Measurements from ENCODE around the gene LIPN. TPM values are rescaled to one million over a fixed set of nuclear protein-coding genes. Genes with fewer than 3 reads are reported as not detected.

Gene LIPN
- total RNA-seq, 2 experiments from 2014 or later: not detected

DNA sequence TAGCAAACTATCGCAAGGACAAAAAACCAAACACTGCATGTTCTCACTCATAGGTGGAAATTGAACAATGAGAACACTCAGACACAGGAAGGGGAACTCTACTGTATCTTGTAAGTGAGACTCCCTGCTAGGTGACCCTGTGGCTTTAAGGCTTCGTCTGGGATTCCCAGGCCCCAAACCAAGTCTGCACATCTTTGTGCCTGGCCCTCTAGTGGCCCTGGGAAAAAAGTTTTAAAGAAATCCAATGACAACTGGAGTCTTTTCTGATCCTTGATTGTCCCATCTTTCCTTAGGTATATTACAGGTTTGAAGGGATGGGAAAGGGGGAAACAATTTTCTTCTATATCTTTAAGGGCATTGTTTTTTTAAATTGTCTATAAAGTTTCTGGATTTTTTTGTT lies 32.1 kb downstream of the LIPN start:
- ChIA-PET POLR2A (no interaction called here), CTCF (no interaction called here)
- Mint-ChIP-seq H3K36me3 (ENCODE audit: low read depth) (no peaks in the 10 kb centered on the region), H3K4me1 (peaks cover 20% of the 10 kb centered on the region), H3K9me3 (no peaks in the 10 kb centered on the region), H3K27ac (no peak overlapping the region), H3K27me3 (peaks cover 17% of the 10 kb centered on the region), H3K4me3 (no peak overlapping the region)
- DNase-seq: no peak

DNA sequence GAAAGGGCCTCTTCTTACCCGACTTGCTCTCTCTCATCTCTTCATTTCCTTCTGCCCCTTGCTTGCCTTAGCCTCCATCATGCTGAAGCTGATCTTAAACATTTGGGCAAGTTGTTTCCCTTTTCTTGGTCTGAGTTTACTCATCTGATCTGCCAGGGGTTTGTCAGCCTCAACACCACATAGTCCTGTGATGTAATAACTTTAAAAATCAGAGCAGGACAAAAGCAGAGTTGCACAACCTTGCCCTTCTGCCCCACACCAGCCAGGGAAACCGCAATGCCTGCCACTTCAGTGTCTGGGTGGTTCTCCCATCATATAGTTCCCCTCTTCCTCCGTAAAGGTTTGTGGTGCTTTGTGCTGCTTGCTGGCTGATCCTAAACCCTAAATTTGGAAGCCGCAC lies 32.8 kb downstream of the LIPN start:
- H3K9me3 Mint-ChIP-seq: no peaks in the 10 kb centered on the region
- H3K36me3 Mint-ChIP-seq (ENCODE audit: low read depth): no peaks in the 10 kb centered on the region
- DNase-seq: no peak
- H3K27me3 Mint-ChIP-seq: peaks cover 25% of the 10 kb centered on the region
- ChIA-PET CTCF (no interaction called here), POLR2A (no interaction called here)
- no peak overlapping the region for H3K27ac Mint-ChIP-seq
- peaks cover 20% of the 10 kb centered on the region for H3K4me1 Mint-ChIP-seq
- no peak overlapping the region for H3K4me3 Mint-ChIP-seq

DNA sequence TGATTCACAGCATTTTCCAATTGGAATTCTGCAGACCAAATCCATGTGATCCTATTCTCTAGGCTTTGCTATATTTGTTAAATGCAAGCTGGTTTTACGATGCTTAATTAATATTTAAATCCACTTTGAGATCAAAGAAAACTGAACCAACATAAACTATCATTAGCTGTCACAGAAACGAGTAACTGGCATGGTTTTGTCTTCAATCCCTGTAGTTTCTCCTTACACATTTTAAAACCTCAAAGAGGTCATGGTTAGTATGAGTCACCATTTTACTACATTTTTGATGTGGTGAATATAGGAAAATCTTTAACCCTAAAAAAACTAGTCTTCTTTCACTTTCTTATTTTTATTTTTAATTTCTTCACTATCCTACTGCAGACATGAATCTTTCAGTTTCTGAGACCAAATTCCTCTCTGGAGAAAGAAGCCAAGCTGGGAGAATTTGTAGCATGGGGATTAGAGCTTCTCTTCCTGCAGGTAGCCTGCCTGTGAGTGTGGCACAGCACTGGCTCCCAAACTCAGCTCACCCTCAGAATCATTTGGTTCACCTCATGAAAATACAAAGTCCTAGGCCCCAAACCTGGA lies 34.0 kb downstream of the LIPN start:
- CTCF ChIA-PET: interaction anchor here (1.0 to 1.1 kb wide), 2 partner anchors 106 to 231 kb away, joined by 3 read pairs; no protein-coding TSS in a partner anchor
- H3K9me3 Mint-ChIP-seq: no peaks in the 10 kb centered on the region
- H3K27ac Mint-ChIP-seq: no peak overlapping the region
- H3K4me1 Mint-ChIP-seq: peaks cover 20% of the 10 kb centered on the region
- no peak for DNase-seq
- no peaks in the 10 kb centered on the region for H3K36me3 Mint-ChIP-seq (ENCODE audit: low read depth)
- no peak overlapping the region for H3K4me3 Mint-ChIP-seq
- H3K27me3 Mint-ChIP-seq: peaks cover 32% of the 10 kb centered on the region
- POLR2A ChIA-PET: interaction anchor here (0.7 to 1.0 kb wide), 2 partner anchors 69 to 230 kb away, joined by 3 read pairs; no protein-coding TSS in a partner anchor

DNA sequence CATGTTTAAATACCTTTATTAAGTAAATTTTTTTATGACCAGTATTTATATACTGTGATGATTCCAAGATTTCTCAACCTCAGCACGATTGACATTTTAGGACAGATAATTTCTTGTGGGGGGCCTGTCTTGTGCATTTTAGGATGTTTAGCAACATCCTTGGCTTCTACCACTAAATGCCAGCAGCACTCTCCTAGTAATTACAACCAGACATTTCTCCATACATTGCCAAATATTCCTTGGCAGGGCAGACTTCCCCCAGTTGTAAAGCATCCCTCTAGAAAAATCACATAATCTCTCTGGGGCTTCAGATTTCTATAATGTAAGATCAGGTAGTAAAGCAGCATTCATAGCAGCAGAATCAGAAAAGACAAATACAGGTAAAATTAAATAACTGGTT lies 34.9 kb downstream of the LIPN start:
- peaks cover 20% of the 10 kb centered on the region for H3K4me1 Mint-ChIP-seq
- POLR2A ChIA-PET: interaction anchor here (1.0 kb wide), 1 partner anchor 231 kb away, joined by 3 read pairs; no protein-coding TSS in a partner anchor
- H3K9me3 Mint-ChIP-seq: no peaks in the 10 kb centered on the region
- CTCF ChIA-PET: interaction anchor here (1.0 to 1.1 kb wide), 2 partner anchors 16 to 232 kb away, joined by 3 read pairs; no protein-coding TSS in a partner anchor
- DNase-seq: no peak
- no peak overlapping the region for H3K4me3 Mint-ChIP-seq
- no peaks in the 10 kb centered on the region for H3K36me3 Mint-ChIP-seq (ENCODE audit: low read depth)
- peaks cover 32% of the 10 kb centered on the region for H3K27me3 Mint-ChIP-seq
- H3K27ac Mint-ChIP-seq: no peak overlapping the region

DNA sequence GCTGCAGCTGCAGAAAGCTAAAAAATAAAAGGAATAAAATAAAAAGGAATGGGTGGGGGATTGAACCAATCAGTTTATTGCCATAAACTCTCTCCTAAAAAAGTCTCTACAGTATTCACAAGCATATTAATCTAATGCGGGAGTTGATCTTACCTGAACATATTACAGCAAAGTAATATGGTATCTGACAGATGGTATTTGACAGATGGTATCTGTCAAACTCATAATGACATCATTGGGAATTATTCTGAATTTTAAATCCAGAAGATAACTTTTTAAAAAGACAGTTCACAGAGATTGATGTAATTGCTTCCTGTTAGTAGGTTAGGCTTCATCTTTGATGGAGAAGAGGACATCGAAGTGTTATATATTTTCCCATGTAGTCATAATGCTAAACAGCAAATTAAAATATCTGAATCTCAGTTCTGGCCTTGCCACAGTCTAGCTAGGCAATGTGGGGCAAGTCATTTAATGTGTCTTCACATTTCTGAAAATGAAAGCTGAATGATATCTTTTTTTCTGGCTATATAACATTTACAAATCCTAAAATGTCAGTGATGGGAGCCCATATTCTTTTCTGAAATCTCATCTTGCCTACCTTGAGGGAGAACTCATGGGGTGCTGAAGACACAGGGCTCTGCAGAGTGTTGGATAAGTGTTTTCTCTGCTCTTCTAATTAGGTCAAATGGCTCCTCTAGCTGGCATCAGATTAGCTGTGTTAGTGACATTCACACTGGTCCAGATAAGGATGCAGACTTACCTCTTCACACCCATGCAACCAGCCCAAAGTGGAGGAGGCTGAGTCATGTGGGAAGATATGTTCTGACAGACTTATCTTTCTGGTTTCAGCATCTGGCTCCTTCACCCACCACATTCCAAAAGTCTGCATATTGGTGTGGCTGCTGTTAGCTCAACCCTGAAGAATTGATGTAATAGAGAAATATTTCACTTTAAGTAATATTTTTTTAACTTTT lies 40.6 kb downstream of the LIPN start:
- no peak for DNase-seq
- POLR2A ChIA-PET: no interaction called here

DNA sequence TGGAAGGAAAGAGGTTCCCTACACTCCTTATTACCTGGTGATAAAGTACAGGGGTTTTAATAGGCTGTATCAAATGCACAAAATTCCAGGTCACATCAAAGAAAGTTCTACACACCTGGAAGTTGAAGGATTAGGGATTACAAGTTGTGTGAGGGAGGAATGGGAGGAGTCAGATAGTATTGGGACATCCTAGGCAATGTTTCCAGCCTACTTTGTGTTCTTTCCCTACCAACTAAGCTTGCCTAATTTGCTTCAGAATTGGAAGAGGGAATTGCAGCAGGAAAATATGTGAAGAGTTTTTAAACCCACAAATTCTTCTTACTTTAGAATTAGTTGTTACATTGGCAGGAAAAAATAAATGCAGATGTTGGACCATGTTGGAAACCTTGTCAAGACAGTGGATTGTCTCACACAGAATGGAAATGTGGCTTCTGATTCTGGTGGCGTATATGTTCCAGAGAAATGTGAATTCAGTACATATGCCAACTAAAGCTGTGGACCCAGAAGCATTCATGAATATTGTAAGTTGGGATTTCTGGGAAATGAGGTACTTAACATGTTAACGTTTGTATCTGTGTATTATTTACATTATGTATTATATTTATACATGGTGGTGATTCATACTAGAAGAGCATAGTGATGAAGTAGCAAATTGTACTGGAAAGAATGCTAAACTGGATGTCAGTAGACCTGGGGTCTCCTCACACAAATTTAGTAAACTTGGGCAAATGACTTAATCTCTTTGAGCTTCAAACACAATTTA lies 42.9 kb downstream of the LIPN start, which contains the start of gene LIPM:
TSS of gene LIPM (plus strand) at position 208 of the 763 bp plus-strand sequence. CDS start at position 375, 167 bp downstream.
- Mint-ChIP-seq H3K27me3 (peaks cover 25% of the 10 kb centered on the region), H3K4me1 (peaks cover 5% of the 10 kb centered on the region), H3K36me3 (ENCODE audit: low read depth) (no peaks in the 10 kb centered on the region), H3K4me3 (no peak within 1 kb of the TSS), H3K27ac (no peak within 1 kb of the TSS), H3K9me3 (no peaks in the 10 kb centered on the region)
- no peak for DNase-seq
- CTCF ChIA-PET: interaction anchor here (1.2 kb wide), 1 partner anchor 34 kb away, joined by 3 read pairs; no protein-coding TSS in a partner anchor
- POLR2A ChIA-PET: no interaction called here

More for the DNA sequence above, 40.6 kb downstream of the LIPN start:
- H3K36me3 Mint-ChIP-seq (ENCODE audit: low read depth): no peaks in the 10 kb centered on the region
- no peak overlapping the region for H3K27ac Mint-ChIP-seq
- no peaks in the 10 kb centered on the region for H3K9me3 Mint-ChIP-seq
- CTCF ChIA-PET: no interaction called here
- peaks cover 5% of the 10 kb centered on the region for H3K4me1 Mint-ChIP-seq
- peaks cover 41% of the 10 kb centered on the region for H3K27me3 Mint-ChIP-seq
- H3K4me3 Mint-ChIP-seq: no peak overlapping the region

DNA sequence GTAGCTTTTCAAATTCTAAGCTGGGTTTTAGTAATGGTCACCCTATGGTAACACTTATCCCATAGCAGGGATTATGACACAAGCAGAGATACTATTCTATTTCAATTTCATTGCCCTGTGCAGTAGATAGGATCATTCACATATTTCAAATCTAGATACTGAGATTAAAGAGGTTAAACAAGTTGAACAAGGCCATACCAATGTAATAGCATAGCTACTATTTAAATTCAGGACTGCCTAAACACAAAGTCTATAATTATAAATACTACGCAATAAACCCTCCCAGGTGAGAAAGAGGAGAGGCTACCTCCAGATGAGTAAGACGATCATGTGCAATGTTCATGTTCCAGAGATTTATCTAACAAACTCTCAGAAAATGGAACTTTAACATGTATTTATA lies 43.8 kb downstream of the LIPN start:
- H3K4me1 Mint-ChIP-seq: peaks cover 5% of the 10 kb centered on the region
- DNase-seq: no peak
- H3K4me3 Mint-ChIP-seq: no peak overlapping the region
- ChIA-PET CTCF (interaction anchor here (0.7 kb wide), 1 partner anchor 75 kb away, joined by 3 read pairs; no protein-coding TSS in a partner anchor), POLR2A (no interaction called here)
- H3K36me3 Mint-ChIP-seq (ENCODE audit: low read depth): no peaks in the 10 kb centered on the region
- no peak overlapping the region for H3K27ac Mint-ChIP-seq
- no peaks in the 10 kb centered on the region for H3K9me3 Mint-ChIP-seq
- peaks cover 18% of the 10 kb centered on the region for H3K27me3 Mint-ChIP-seq

DNA sequence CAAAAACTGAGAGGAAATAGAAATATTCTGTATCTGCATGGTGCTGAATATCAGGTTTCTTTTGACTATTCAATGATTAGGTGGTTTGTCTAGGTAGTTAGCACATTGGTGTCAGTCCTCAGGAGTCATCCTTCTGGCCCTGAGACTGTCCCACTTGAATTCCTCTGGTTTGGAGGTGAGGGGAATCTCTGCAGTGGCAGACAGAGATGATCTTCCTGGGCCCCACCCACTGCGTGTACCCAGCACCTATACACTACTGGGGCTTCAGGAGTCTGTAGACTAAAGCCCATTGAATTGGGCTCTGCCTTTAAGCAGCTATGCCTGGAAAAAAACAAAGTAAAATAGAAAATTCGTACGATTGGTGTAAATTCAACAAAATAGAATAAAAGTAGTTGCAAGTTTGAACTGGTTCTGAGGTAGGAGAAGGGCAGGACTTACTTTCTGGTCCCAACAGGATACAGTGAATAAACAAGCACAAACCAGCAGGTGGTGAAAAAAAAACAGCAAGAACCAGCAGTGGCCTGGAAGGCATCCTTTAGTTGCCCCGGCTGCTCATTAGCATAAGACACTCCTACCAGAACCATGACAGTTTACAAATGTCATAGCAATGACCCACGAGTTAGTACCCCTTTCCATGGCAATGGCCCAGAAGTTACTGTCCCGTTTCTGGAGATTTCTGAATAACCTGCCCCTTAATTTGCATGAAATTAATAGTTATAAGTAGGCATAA lies 44.4 kb downstream of the LIPN start:
- ChIA-PET CTCF (interaction anchor here (0.7 to 1.3 kb wide), 2 partner anchors 31 to 76 kb away, joined by 3 to 5 read pairs; no protein-coding TSS in a partner anchor), POLR2A (no interaction called here)
- no peaks in the 10 kb centered on the region for H3K36me3 Mint-ChIP-seq (ENCODE audit: low read depth)
- H3K27me3 Mint-ChIP-seq: peaks cover 16% of the 10 kb centered on the region
- DNase-seq: no peak
- no peak overlapping the region for H3K4me3 Mint-ChIP-seq
- no peaks in the 10 kb centered on the region for H3K9me3 Mint-ChIP-seq
- peaks cover 5% of the 10 kb centered on the region for H3K4me1 Mint-ChIP-seq
- H3K27ac Mint-ChIP-seq: no peak overlapping the region

DNA sequence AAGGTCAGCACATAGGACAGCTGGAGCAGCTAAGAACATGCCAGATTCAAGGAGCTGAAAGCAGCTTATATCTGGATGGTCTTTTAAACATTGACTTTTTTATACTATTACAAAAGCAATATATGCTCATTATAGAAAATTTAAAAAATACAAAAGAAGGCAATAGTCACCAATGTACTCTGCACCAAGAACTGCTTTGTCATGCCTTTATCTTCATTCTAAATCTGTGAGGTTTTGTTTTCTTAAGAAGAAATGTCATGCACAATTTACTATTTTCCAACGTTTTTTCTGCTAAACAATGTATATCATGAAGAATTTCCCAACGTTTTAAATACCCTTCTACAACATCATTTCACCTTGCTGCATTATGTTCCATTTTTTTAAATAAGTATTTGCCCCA lies 45.5 kb downstream of the LIPN start:
- POLR2A ChIA-PET: no interaction called here
- Mint-ChIP-seq H3K4me1 (peaks cover 8% of the 10 kb centered on the region), H3K27me3 (peaks cover 14% of the 10 kb centered on the region), H3K27ac (no peak overlapping the region), H3K36me3 (ENCODE audit: low read depth) (no peaks in the 10 kb centered on the region), H3K4me3 (no peak overlapping the region), H3K9me3 (no peaks in the 10 kb centered on the region)
- CTCF ChIA-PET: interaction anchor here (1.3 kb wide), 1 partner anchor 30 kb away, joined by 5 read pairs; no protein-coding TSS in a partner anchor
- no peak for DNase-seq

DNA sequence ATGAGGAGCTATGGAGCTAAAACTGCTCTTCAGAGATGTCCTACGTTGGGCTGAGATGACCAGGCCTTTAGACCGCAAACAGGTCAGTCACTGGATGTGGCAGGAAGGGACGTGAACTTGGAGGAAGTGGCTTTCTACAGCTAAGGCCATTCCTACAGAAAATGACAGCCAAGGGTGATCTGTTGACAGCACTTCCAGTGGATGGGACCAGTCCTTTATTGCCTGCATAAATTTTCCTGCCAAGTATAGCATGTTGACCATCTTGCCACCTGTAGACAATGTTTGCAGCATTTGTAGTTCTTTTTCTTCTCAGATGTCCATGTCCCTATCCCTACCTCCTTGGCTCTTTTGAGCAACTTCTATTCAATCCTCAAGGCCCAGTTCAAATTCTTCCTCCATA lies 46.1 kb downstream of the LIPN start:
- H3K4me3 Mint-ChIP-seq: no peak overlapping the region
- peaks cover 14% of the 10 kb centered on the region for H3K27me3 Mint-ChIP-seq
- H3K36me3 Mint-ChIP-seq (ENCODE audit: low read depth): no peaks in the 10 kb centered on the region
- POLR2A ChIA-PET: no interaction called here
- CTCF ChIA-PET: no interaction called here
- no peak overlapping the region for H3K27ac Mint-ChIP-seq
- H3K4me1 Mint-ChIP-seq: peaks cover 3% of the 10 kb centered on the region
- DNase-seq: no peak
- H3K9me3 Mint-ChIP-seq: no peaks in the 10 kb centered on the region

DNA sequence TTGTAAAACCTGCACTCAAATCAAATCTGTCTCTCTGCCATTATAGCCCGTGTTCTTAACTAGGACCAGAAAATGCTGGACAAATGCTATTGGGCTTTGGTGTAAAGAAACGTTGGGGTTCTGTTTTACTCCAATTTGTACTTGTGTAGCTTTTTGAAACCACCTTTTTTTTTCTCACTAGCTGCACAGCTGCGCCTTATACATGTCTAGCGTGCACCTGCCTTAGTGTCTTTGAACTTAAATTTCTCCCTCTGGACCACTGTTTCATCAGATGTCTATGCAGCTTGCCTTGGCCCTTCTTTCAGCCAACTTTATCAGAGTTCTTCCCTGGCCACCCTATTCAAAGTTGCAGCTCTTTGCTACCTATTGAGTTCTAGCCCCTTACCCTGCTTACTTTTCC lies 49.8 kb downstream of the LIPN start:
- no peak overlapping the region for H3K4me3 Mint-ChIP-seq
- no peak for DNase-seq
- ChIA-PET POLR2A (no interaction called here), CTCF (interaction anchor here (0.8 to 2.7 kb wide), 7 partner anchors 12 to 125 kb away, joined by 3 to 16 read pairs (median 3); no protein-coding TSS in a partner anchor)
- peaks cover 3% of the 10 kb centered on the region for H3K4me1 Mint-ChIP-seq
- no peak overlapping the region for H3K27ac Mint-ChIP-seq
- H3K9me3 Mint-ChIP-seq: no peaks in the 10 kb centered on the region
- peaks cover 8% of the 10 kb centered on the region for H3K27me3 Mint-ChIP-seq
- H3K36me3 Mint-ChIP-seq (ENCODE audit: low read depth): no peaks in the 10 kb centered on the region

Data from activated CD4-positive, alpha-beta memory T cell treated with anti-CD3 and anti-CD28 coated beads, Interleukin-2, amount 10 ng/mL, durations not matched to agents 7 days and 5 days (primary cell).